HEK293 (cell line): ENCODE measurements around the gene NCOA6.

Source experiments
- AEBP2 ChIP-seq: fragments of 450-650 bp; formaldehyde crosslinking; IDR thresholded peaks from 2 replicates; pipeline ENCODE4 v1.5.1; 2016; ENCODE audit warnings: missing biosample characterization, missing genetic modification characterization, borderline replicate concordance
- GLIS2 ChIP-seq: fragments of 450-650 bp; formaldehyde crosslinking; IDR thresholded peaks from 2 replicates; pipeline ENCODE4 v1.5.1; 2016; ENCODE audit warnings: missing biosample characterization, missing genetic modification characterization
- PRDM1 ChIP-seq: fragments of 450-650 bp; formaldehyde crosslinking; IDR thresholded peaks from 2 replicates; pipeline ENCODE4; 2016; ENCODE audit warnings: missing biosample characterization, missing genetic modification characterization
- PRDM4 ChIP-seq: fragments of 450-650 bp; formaldehyde crosslinking; IDR thresholded peaks from 2 replicates; pipeline ENCODE4 v1.5.1; 2017; ENCODE audit warnings: missing biosample characterization, missing genetic modification characterization
- SP2 ChIP-seq: fragments of 450-650 bp; formaldehyde crosslinking; IDR thresholded peaks from 2 replicates; pipeline ENCODE4 v1.5.1; 2016; ENCODE audit warnings: missing biosample characterization, missing genetic modification characterization
- TCF7L2 ChIP-seq: IDR thresholded peaks from 2 replicates; pipeline ENCODE4 v1.6.1; 2011; ENCODE audit warnings: low read depth, mild to moderate bottlenecking, inconsistent platforms, low read length, moderate library complexity, borderline replicate concordance
- YY2 ChIP-seq: fragments of 450-650 bp; formaldehyde crosslinking; IDR thresholded peaks from 2 replicates; pipeline ENCODE4 v1.5.1; 2016; ENCODE audit warnings: missing biosample characterization, missing genetic modification characterization
- ZBTB10 ChIP-seq: fragments of 450-650 bp; formaldehyde crosslinking; IDR thresholded peaks from 2 replicates; pipeline ENCODE4 v1.5.1; 2016; ENCODE audit warnings: missing biosample characterization, missing genetic modification characterization
- ZBTB11 ChIP-seq: fragments of 450-650 bp; formaldehyde crosslinking; conservative IDR thresholded peaks from 2 replicates; pipeline ENCODE4 v1.5.1; 2016; ENCODE audit warnings: low read depth, missing biosample characterization, missing genetic modification characterization
- ZBTB20 ChIP-seq: fragments of 450-650 bp; formaldehyde crosslinking; IDR thresholded peaks from 2 replicates; pipeline ENCODE4 v1.5.1; 2016; ENCODE audit warnings: missing biosample characterization, missing genetic modification characterization
- ZBTB21 ChIP-seq: fragments of 450-650 bp; formaldehyde crosslinking; IDR thresholded peaks from 2 replicates; pipeline ENCODE4 v1.5.1; 2017; ENCODE audit warnings: missing biosample characterization, missing genetic modification characterization
- ZBTB49 ChIP-seq: fragments of 450-650 bp; formaldehyde crosslinking; IDR thresholded peaks from 2 replicates; pipeline ENCODE4 v1.5.1; 2016; ENCODE audit warnings: missing biosample characterization, missing genetic modification characterization, low read depth
- ZNF157 ChIP-seq: fragments of 450-650 bp; formaldehyde crosslinking; IDR thresholded peaks from 2 replicates; pipeline ENCODE4 v1.5.1; 2016; ENCODE audit warnings: missing biosample characterization, missing genetic modification characterization
- ZNF202 ChIP-seq: fragments of 450-650 bp; formaldehyde crosslinking; IDR thresholded peaks from 2 replicates; pipeline ENCODE4 v1.5.1; 2016; ENCODE audit warnings: missing biosample characterization, missing genetic modification characterization, borderline replicate concordance
- ZNF302 ChIP-seq: fragments of 450-650 bp; formaldehyde crosslinking; IDR thresholded peaks from 2 replicates; pipeline ENCODE4 v1.5.1; 2016; ENCODE audit warnings: missing biosample characterization, missing genetic modification characterization, low read depth
- ZNF354C ChIP-seq: fragments of 450-650 bp; formaldehyde crosslinking; IDR thresholded peaks from 2 replicates; pipeline ENCODE4 v1.5.1; 2016; ENCODE audit warnings: missing biosample characterization, missing genetic modification characterization, low read depth, borderline replicate concordance
- ZNF37A ChIP-seq: fragments of 450-650 bp; IDR thresholded peaks from 2 replicates; pipeline ENCODE4 v1.5.1; 2018; ENCODE audit warnings: missing biosample characterization, missing genetic modification characterization
- ZNF488 ChIP-seq: fragments of 450-650 bp; formaldehyde crosslinking; IDR thresholded peaks from 2 replicates; pipeline ENCODE4 v1.5.1; 2016; ENCODE audit warnings: missing biosample characterization, missing genetic modification characterization
- ZNF561 ChIP-seq: fragments of 450-650 bp; IDR thresholded peaks from 2 replicates; pipeline ENCODE4 v1.5.1; 2018; ENCODE audit warnings: missing biosample characterization, missing genetic modification characterization, borderline replicate concordance
- ZNF580 ChIP-seq: fragments of 450-650 bp; formaldehyde crosslinking; IDR thresholded peaks from 2 replicates; pipeline ENCODE4 v1.5.1; 2016; ENCODE audit warnings: missing biosample characterization, missing genetic modification characterization
- ZNF621 ChIP-seq: fragments of 450-650 bp; formaldehyde crosslinking; IDR thresholded peaks from 2 replicates; pipeline ENCODE4 v1.5.1; 2017; ENCODE audit warnings: missing biosample characterization, missing genetic modification characterization
- ZNF623 ChIP-seq: fragments of 450-650 bp; formaldehyde crosslinking; IDR thresholded peaks from 2 replicates; pipeline ENCODE4 v1.5.1; 2016; ENCODE audit warnings: missing biosample characterization, missing genetic modification characterization
- ZSCAN5A ChIP-seq: fragments of 450-650 bp; formaldehyde crosslinking; IDR thresholded peaks from 2 replicates; pipeline ENCODE4 v1.5.1; 2016; ENCODE audit warnings: missing biosample characterization, missing genetic modification characterization

The NCOA6 gene

GRCh38 chr20:34676642-34677373, 148.6 kb downstream of the NCOA6 start, which contains the start of gene PIGU (continued):
- TF ChIP-seq ZBTB11 (tag by site-specific recombination) (peak; percentile 88), ZNF580 (tag by site-specific recombination) (no peak), ZNF488 (tag by site-specific recombination) (no peak), ZBTB49 (tag by site-specific recombination) (no peak), ZBTB20 (peak; percentile 76; the same call in 1 of the 2 replicates), PRDM4 (tag by site-specific recombination) (no peak), AEBP2 (tag by site-specific recombination) (no peak), ZNF302 (tag by site-specific recombination) (no peak), PRDM1 (tag by site-specific recombination) (no peak), ZNF157 (no peak), SP2 (tag by site-specific recombination) (peak; percentile 84), ZNF37A (tag by site-specific recombination) (no peak), ZBTB10 (tag by site-specific recombination) (peak; percentile 79), YY2 (peak; percentile 98), ZNF621 (no peak), ZNF202 (tag by site-specific recombination) (no peak), ZNF561 (peak; percentile 71; the same call in 1 of the 2 replicates), ZBTB21 (tag by site-specific recombination) (0 out of 2 replicates have a peak, but pooled peaks have one; percentile 37), ZNF354C (tag by site-specific recombination) (no peak), GLIS2 (tag by site-specific recombination) (peak; percentile 78; the same call in 1 of the 2 replicates), ZSCAN5A (tag by site-specific recombination) (no peak; the same call in 1 of the 2 replicates), ZNF623 (tag by site-specific recombination) (no peak), TCF7L2 (no peak)
